GM15510 (cell line): Measurements from ENCODE around the gene ANOS1.

Source experiments
- POLR2A ChIP-seq: IDR thresholded peaks from 3 replicates; pipeline ENCODE4 v1.6.1; 2011; ENCODE audit warnings: borderline replicate concordance; ENCODE audit not compliant: insufficient read length; ENCODE audit errors: extremely low read depth

Gene ANOS1

DNA sequence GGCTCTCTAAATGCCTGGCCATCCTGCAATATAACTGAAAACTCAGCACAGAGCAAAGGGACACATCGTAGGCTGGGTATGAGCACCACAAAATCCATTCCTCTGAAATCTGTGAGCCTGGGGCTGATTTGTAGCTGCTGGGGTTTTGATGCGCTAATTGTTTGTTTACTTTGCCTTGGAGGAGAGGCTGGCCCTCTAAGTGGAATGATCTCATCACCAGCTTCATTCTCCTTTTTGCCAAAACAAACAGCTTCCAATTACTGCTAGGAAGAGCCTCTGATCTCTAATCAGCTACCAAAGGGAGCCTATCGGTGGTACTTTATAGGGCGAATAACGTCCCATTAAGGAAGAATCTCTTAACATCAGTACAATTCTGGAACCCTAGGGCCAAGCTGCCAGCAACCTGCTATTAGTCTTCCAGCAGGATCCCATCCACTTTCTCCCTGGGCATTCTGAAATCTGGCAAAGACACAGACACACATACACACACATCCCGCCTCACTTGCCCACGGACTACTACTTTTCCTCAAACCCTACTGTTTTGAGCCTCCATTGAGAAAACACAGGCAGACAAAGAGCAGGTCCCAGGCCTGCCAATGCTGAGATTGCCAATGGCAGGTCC is 5.8 kb downstream of the ANOS1 start:
- TF ChIP-seq POLR2A: no peak

- no peak for TF ChIP-seq POLR2A
These were observed 7.6 kb downstream of the ANOS1 start for GRCh38 chrX:8724300-8724699.

DNA sequence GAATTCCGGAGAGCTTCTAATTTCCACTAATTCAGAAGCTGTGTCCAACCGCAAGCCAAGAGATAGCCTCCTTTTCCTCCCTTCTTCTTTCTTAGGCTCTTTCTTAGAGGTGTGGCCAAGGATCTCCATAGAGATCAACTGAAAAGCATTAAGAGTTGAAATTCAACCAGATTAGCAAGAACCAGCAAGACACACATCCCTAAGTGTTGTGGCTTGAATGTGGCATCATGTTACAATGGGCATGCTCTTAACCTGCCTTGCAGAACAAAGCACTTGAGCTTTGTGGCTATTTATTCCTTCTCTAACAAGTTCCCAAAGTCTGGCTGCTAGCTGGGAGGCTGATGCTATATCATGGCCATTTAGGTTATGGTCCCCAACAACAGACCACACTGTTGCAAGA is 10.4 kb downstream of the ANOS1 start:
- TF ChIP-seq POLR2A: no peak

GRCh38 chrX:8720136-8720535 is 11.8 kb downstream of the ANOS1 start:
- TF ChIP-seq POLR2A: no peak

DNA sequence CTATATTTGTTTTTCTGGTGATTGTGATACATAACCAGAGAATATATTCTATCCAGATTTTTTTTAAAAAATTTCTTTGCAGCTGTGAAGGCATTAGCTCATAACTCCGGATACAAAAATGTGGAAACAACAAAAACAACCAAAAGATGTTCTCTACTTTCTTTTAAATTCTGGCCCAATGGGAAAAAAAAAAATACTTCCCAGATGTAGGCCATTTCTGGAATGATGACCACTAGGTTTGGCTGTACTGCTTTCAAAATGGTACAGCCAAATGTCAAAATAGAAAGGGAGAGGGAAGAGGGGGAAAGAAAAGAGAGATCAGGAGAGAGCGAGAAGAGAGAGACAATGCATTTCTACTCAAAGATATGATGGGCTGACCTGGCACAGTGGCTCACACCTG is 14.6 kb downstream of the ANOS1 start:
- TF ChIP-seq POLR2A: no peak

- TF ChIP-seq POLR2A: no peak
These were observed 17.8 kb downstream of the ANOS1 start for GRCh38 chrX:8714164-8714563.

DNA sequence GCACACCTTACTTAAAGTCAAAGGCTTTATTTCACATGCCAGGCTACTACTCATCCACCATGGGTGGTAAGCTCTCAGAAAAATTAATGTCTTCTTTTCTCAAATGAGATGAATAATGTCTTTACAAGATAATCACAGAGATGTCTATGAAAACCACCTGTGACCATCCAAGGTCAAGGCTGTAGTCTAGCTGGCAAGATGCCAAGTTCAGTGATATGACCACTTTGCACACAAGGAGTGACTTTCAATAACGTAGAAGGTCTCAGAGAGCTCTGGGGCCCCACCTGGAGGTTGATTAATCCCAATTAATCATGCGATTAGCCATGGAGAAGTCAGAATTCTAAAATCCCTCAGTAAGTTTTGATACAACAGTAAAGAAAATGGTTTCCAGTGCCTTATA is 20.5 kb downstream of the ANOS1 start:
- TF ChIP-seq POLR2A: no peak

GRCh38 chrX:8704184-8704583 is 27.8 kb downstream of the ANOS1 start:
- TF ChIP-seq POLR2A: no peak

DNA sequence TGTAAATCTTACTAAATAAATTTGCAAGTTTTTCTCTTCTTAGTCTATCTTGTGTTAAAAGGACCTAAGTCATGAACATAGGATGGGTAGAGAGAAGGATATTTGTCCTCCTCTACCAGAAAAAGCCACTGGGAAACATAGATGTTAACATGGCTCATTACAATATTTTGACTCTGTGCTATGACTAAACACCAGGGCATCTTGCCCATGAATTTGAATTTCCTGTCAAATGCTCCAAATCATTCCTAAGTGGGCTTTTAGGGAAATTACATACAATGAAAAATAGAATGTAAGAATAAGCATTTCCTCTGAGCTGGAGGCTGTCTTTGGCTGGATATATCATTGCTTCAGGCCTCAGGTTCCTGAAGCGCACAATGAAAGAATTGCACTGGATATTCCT is 39.1 kb downstream of the ANOS1 start:
- TF ChIP-seq POLR2A: no peak

DNA sequence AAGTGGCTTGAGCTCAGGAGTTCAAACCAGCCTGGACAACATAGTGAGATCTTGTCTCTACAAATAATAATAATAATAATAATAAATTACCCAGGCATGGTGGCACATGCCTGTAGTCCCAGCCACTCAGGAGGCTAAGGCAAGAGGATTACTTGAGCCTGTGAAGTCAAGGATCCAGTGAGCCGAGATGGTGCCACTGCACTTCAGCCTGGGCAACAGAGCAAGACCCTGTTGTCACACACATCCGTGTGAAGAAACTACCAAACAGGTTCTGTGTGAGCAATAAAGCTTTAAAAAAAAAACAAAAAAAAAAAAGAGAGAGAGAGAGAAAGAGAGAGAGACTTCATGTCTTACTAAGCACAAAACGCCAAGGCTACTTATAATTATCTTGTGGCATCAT is 42.5 kb downstream of the ANOS1 start:
- TF ChIP-seq POLR2A: no peak

DNA sequence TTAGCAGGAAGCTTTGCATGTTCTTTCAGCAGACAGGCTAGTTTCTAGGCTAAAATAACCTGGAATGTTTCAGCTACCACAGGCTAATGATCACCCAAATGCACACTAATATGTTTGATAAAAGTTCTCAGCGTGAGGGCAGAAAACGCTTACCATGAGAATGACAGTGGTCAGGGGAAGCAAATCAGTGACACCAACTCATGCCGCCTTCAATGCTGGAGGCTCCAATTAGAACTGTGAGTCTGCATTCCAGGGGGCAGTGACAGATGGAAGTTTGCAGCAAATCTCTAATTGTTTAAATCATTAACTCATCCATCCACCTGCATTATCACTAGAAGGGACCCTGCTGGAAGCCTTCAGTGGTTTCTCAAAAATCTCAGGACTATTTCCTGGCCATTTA is 43.2 kb downstream of the ANOS1 start:
- TF ChIP-seq POLR2A: no peak

GRCh38 chrX:8684201-8684965 is 47.6 kb downstream of the ANOS1 start:
- TF ChIP-seq POLR2A: no peak

- no peak for TF ChIP-seq POLR2A
These were observed 48.2 kb downstream of the ANOS1 start for GRCh38 chrX:8683687-8684086.

DNA sequence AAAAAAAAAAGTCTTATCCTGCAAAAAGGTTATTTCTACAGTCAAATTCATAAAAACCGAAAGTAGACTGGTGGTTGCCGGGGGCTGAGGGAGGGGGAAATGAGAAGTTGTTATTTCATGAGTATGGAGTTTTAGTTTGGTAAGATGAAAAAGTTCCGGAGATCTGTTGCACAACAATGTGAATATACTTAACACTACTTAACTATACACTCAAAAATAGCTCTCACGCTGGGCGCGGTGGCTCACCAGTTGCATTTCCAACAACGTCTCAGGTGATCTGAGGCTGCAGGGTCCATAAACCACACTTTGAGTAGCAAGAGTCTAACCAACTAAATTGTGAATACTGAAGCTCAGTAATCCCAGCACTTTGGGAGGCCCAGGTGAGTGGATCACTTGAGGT is 52.4 kb downstream of the ANOS1 start:
- no peak for TF ChIP-seq POLR2A

DNA sequence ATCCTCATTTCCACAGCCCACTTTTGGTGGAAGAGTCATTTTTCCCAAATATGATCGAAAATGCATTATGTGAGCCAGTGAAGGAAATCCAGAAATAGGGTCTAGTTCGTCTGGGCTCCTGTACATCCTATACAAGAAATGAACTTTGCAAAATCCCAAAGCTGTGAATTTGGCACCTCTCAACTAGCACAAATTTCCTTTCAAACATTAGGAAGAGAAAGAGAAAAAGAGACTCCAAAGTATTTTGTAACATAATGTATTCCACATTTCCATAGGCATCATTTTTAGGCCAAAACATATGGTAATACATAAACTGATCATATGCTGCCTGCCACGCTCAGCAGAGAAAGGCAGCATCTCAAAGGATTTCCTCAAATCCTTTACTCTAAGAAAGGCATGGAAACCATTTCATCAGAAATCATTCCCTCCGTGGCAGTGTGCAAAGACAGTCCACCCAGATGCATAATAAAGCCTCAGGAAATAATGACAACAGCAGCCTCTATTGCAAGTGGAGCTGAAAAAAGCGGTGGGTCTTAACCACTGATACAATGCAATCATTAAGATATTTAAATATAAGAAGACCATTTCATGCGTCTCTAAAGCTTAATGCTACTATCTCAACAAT is 56.8 kb downstream of the ANOS1 start:
- no peak for TF ChIP-seq POLR2A

- TF ChIP-seq POLR2A: no peak
These were observed 58.7 kb downstream of the ANOS1 start for GRCh38 chrX:8673201-8673600.
